GM19023 (cell line): Measurements from ENCODE around the gene COPE.
"Not testable (repeated sequence)": the region's sequence is repeated elsewhere in the genome, so short reads cannot be mapped to it uniquely, and the experiment has no call there.

Experiments used
- ATAC-seq: cut with Tn5 transposase; IDR thresholded peaks from one replicate; pipeline ENCODE4 v1.9.1; 2021; ENCODE audit warnings: mild to moderate bottlenecking, moderate library complexity; ENCODE audit not compliant: unreplicated experiment

COPE gene

GRCh38 chr19:18940769-18941627 is 21.8 kb upstream of the COPE start, which contains the start of gene HOMER3:
Gene HOMER3 (minus strand): TSS chr19:18941217. CDS start chr19:18938982, 2,235 bp downstream.
- no peak for ATAC-seq

- no peak for ATAC-seq
These were observed 21.0 kb upstream of the COPE start for GRCh38 chr19:18939922-18940768.

- no peak for ATAC-seq
These were observed 20.0 kb upstream of the COPE start for GRCh38 chr19:18939163-18939562.

GRCh38 chr19:18933297-18933696 is 14.1 kb upstream of the COPE start:
- no peak for ATAC-seq

GRCh38 chr19:18932216-18932841 is 13.1 kb upstream of the COPE start:
- no peak for ATAC-seq

GRCh38 chr19:18931316-18932162 is 12.4 kb upstream of the COPE start:
- ATAC-seq = no peak

- no peak for ATAC-seq
These were observed 10.1 kb upstream of the COPE start for GRCh38 chr19:18929311-18929710.

GRCh38 chr19:18928018-18928805 is 9.0 kb upstream of the COPE start:
- ATAC-seq = no peak

GRCh38 chr19:18924684-18925213 is 5.6 kb upstream of the COPE start:
- no peak for ATAC-seq

- ATAC-seq = no peak
These were observed 3.2 kb upstream of the COPE start for GRCh38 chr19:18922228-18922985.

GRCh38 chr19:18921593-18921992 is 2.4 kb upstream of the COPE start:
- no peak for ATAC-seq

- no peak for ATAC-seq
These were observed 1.2 kb upstream of the COPE start for GRCh38 chr19:18920400-18920799.

GRCh38 chr19:18919900-18920214 is 670 bp upstream of the COPE start:
- ATAC-seq = no peak

- ATAC-seq = not testable (repeated sequence)
These were observed 1.6 kb downstream of the COPE start for GRCh38 chr19:18917593-18917992.

- no peak for ATAC-seq
These were observed 3.5 kb downstream of the COPE start for GRCh38 chr19:18915639-18916038.

GRCh38 chr19:18913466-18913865 is 5.7 kb downstream of the COPE start:
- no peak for ATAC-seq

- ATAC-seq = no peak
These were observed 6.3 kb downstream of the COPE start for GRCh38 chr19:18912933-18913332.

GRCh38 chr19:18910801-18911436 is 8.3 kb downstream of the COPE start:
- ATAC-seq = no peak
